GM21526 (cell line): ENCODE results near the gene PRKAR1B.
"Not testable (repeated sequence)": the region's sequence is repeated elsewhere in the genome, so short reads cannot be mapped to it uniquely, and the experiment has no call there.

Experiments used
- ATAC-seq: cut with Tn5 transposase; IDR thresholded peaks from one replicate; pipeline ENCODE4 v1.9.1; 2021; ENCODE audit warnings: moderate library complexity; ENCODE audit not compliant: unreplicated experiment, low FRiP score

Gene PRKAR1B

GRCh38 chr7:652167-652566 is 74.9 kb downstream of the PRKAR1B start:
- ATAC-seq, result not testable (repeated sequence)

DNA sequence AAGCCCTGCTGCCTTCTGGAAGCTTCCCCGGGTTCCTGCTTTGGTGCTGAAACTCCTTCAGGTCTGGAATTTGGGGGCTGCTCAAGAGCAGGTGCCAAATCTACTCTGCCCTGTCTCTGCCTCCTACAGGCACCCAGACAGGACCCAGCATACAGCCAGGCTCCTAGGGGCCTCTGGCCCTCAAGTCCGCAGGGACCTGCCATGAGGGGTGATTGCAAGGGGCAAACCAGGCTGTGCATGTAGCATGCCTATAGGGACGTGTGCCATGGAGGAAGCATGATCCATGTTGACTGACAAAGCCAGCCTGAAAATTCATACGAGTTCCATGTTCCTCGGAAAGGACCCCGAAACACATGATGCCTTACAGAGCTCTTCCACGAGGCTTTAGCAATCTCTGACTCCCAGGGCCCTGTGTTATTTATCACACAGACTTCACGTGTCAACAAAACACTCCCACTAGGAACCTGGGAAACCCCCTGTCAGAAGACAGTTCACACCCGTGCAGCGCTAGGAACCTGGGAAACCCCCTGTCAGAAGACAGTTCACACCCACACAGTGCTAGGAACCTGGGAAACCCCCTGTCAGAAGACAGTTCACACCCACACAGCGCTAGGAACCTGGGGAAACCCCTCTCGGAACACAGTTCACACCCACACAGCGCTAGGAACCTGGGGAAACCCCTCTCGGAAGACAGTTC is 75.9 kb downstream of the PRKAR1B start:
- ATAC-seq, result no peak

DNA sequence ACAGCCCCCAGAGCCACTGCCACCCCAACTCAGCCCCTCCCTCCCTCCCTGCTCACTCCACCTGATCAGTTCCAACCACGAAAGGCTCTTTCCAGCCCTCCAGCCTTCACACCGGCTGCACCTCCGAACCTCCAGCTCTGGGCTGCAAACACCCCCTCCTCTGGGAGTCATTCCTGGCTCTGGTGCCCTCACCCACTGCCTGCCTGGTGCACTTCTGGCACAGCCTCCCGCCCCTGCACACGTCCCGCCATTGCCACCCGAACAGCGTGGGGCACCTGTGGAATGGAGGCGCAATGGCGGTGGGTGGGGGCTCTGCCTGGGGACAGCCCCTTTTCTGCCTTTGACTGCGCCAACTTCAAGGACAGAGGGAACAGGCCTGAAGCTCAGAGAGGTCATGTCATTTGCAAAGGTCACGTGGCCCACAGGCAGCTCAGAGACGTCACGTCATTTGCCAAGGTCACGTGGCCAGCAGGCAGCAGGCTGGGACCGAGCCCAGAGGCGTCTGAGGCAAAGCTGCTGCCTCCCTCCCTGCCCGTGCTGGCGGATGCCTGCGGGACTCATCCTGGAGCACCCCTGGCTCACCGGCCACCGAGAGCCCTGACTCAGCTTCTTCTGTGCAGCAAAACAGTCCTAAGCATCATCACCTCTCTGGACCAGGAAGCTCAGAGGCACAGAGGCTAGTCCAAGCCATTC is 76.6 kb downstream of the PRKAR1B start:
- ATAC-seq, result no peak

GRCh38 chr7:646951-647350 is 80.1 kb downstream of the PRKAR1B start:
- no peak for ATAC-seq

DNA sequence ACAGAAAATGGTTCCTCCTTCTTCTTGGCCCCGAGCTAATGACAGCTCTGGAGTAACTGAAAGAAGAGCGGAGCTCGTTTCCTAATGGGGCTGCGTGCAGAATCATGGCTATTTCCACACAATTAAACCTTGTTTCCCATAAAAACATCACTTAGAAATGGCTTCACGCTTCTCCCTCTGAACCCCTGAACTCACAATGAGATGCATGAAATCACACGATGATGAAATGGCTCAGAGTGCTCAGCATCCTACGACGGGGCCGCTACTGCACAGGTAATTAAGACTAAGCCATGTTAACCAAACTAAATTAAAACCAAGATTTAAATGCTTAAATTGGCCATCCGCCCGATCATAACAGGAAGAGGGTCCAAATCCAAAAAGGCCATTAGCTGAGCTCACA is 80.6 kb downstream of the PRKAR1B start:
- no peak for ATAC-seq

- no peak for ATAC-seq
Measured at GRCh38 chr7:645606-646005, 81.5 kb downstream of the PRKAR1B start.

DNA sequence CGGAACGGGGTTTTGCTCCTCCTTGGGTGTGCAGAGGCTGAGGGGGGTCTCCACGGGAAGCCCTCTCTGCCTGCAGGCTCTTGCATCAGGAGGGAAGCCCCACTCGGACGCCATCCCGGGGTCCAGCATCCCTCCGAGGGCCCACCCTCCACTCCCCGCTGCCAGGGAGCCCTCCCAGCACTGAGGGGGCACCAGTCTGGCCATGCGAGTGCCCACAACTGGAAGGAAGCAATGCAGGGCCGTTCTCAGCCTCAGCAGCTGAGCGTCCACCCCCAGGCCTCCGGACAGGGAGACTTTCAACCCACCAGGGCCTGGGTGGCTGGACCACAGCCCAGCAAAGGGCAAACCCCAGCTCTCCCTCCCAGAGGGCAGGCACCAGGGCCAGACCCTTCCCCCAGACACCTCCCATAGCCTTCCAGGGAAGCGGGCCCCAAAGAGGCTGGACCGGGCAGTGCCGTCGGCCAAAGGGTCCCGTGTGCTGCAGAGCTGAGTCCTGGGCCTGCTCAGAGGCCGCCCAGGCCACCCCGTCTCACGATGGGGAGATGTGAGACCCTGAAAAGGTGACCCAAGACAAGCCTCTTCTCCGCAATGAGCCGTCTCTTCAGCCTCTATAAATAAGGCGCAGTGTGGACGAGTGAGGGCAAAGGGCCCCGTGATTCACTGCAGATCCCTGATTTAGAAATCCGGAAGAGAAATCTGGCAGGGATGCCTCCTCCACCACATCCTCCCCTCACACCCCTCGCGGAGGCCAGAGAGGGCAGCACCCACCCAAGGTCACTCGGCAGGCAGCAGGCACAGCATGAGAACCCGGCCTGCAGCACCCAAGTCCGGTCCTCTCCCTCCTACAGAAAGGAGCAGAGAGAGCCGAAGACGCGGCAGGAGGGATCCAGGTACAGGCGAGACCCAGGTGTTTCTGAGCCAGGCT is 82.4 kb downstream of the PRKAR1B start:
- ATAC-seq, result no peak

- no peak for ATAC-seq
Measured at GRCh38 chr7:641966-642365, 85.1 kb downstream of the PRKAR1B start.

GRCh38 chr7:641269-641671 is 85.8 kb downstream of the PRKAR1B start:
- no peak for ATAC-seq

DNA sequence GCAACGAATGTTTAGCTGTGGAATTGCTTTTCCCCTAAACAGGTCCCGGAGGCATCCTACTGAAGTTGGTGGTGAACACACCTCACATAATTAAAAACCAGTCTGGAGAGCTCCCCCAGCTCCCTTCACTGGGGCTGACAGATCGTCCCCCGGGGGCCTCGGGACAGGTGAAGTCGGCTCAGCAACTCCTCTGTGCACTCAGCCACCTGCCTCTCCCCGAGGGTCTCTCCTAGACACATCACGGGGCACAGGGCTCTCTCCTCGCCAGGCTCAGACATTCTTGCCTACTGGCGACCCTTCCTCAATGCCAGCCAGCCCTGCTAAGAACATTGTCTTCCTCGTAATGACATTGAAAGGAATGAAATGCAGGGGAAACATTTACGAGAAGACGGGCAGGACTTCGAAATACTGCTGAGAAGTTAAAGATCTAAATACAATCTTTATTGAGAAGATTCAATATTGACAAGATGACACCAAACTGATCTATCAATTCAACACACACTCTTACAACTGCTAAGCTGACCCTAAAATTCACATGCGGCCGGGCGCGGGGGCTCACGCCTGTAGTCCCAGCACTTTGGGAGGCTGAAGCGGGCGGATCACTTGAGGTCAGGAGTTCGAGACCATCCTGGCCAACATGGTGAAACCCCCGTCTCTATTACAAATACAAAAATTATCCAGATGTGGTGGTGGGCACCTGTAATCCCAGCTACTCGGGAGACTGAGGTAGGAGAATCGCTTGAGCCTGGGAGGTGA is 88.6 kb downstream of the PRKAR1B start:
- ATAC-seq, result no peak

DNA sequence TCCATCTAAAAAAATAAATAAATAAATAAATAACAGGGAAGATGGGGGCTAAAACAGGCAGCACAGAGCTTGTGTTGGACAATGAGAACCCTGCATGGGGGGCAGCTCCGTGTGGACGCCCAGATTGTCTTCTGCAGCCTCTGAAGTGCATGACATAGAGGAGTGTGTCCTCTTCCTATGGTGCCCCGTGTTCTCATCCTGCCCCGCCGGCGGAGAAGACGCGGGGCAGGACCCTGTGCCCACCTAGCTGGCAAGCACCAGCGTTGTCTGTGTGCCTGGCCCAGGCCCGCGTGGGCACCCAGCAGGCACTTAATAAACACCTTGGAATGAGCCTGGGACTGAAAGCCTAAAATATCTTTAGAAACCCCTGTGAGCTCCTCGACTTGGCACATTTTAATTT is 89.3 kb downstream of the PRKAR1B start:
- no peak for ATAC-seq

- ATAC-seq, result no peak
Measured at GRCh38 chr7:636396-636795, 90.7 kb downstream of the PRKAR1B start.

DNA sequence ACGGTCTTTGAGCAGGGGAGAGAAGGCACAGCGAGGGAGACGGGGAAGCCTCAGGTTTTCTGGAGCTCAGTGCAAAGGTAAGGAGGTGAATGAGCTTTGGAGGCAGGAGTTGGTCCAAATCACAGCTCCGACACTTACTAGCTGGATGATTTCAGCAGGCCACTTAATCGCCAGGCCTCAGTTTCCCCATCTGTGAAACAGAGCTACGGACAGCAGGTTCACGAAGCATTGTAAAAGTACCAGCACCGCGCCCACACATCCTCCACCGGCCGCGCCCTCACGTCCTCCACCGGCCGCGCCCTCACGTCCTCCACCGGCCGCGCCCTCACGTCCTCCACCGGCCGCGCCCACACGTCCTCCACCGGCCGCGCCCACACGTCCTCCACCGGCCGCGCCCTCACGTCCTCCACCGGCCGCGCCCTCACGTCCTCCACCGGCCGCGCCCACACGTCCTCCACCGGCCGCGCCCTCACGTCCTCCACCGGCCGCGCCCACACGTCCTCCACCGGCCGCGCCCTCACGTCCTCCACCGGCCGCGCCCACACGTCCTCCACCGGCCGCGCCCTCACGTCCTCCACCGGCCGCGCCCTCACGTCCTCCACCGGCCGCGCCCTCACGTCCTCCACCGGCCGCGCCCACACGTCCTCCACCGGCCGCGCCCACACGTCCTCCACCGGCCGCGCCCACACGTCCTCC is 91.2 kb downstream of the PRKAR1B start:
- not testable (repeated sequence) for ATAC-seq

GRCh38 chr7:635227-635626 is 91.9 kb downstream of the PRKAR1B start:
- ATAC-seq, result no peak

DNA sequence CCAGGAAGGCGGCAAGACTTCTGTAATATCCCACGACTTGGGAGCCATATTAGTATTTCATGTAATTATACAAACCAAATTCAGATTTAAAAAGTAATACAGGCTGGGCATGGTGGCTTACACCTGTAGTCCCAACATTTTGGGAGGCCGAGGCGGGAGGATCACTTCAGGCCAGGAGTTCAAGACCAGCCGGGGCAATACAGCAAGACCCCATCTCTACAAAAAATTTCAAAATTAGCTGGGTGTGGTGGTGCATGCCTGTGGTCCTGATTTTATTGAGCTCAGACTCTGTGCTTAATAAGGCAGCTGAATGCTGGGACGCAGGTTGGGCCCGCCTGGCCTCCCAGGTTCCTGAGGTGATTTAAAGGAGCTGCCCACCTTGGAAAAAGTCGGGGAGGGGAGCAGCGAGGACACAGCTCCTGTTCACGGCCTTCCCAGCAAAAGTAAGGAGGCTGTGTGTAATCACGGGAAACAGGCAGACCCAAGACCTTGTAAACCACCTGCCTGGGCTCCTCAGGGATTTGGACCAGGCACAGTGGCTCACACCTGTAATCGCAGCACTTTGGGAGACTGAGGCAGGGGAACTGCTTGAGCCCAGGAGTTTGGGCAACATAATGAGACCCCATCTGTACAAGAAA is 93.6 kb downstream of the PRKAR1B start:
- no peak for ATAC-seq

DNA sequence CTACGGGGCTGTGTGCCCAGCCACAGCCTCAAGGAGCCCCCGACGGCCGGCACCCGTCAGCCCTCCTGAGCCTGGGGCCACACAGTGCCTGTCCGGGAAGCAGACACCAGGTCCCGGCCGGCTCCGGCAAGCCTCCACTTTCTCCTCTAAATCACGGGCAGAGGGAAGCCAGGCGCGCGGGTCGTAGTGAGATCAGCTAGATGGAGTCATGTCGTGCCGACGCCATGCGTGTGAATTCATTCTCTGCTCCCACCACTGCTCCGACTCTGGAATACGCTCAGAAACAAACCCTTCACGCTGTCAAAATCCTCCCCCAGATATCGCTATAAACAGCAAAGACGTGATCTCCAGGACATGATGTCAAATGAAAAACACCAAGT is 94.3 kb downstream of the PRKAR1B start:
- no peak for ATAC-seq

DNA sequence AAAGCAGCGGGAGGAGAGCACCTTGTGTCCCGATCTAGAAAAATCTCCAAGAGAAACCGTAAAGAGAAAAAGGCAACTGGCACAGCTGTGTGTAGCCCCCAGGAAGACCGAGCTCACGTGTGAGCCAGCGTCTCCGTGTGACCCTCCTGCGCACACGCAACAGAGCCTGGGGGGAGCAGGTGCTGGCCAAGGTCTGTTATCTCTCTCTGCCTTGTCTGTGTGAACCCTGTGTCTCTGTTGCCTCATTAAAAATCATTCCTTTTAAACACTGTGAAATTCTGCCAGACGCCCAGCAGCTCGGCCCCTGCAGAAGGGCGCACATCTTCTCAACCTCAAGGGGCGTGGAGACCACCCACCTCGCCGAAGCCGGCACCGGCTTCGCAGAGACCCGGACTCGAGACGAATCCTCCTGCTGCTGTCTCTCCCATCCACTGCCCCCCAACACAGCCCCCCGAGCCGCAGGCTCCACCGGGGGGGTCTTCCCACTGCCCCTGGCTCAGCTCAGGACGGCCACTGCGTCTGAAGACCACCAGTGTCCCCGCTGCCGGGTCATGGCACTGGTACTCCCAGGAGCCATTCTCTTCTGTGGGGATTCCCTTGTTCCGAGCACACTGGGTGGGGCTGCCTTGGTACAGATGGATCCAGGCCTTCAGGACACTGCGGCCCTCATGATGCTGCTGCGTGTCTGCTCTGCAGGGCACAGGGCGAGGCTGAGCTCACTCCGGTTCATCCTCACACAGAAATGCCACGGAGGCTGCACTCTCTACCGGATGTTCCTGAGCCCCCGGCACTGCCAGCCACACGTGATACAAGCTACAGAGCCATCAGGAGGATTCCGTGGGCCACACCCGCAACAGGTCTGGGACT is 94.9 kb downstream of the PRKAR1B start:
- no peak for ATAC-seq

GRCh38 chr7:631291-631711 is 95.8 kb downstream of the PRKAR1B start:
- ATAC-seq, result no peak

DNA sequence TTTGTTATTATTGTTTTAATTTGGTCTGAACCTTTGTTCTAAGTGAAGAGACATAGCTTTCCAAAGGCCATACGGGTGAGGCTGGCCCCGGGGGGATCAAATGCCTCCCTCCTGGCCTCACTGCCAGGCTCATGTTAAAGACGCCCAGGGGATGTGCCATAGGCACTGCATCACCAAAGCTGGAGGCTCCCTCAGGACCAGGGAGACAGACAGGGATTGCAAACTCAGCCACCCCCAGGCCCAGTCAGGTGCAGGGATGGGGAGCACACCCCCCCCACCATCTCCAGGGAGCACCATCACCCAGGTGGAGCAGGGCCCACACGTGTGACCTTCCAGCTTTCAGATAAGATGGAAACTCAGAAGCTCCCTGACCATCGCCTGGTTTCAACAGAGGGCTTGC is 96.5 kb downstream of the PRKAR1B start:
- ATAC-seq, result no peak
